B cell (primary cell): Measurements from ENCODE around the gene RPL22. TPM values are rescaled to one million over a fixed set of nuclear protein-coding genes. Genes with fewer than 3 reads are reported as not detected.

Experiments
- ATAC-seq: fragments of 200-7000 bp; cut with Tn5 transposase; one replicate; pipeline ENCODE4 v1.10.0; 2021; ENCODE audit warnings: low read depth, mild to moderate bottlenecking, moderate number of reproducible peaks, moderate library complexity
- CTCF ChIA-PET: fragments of 350-600 bp; sonication (Branson Sonifier 250); formaldehyde crosslinking; loops from one replicate; lab custom pipeline; 2021; ENCODE audit warnings: antibody characterized with exemption, inconsistent platforms; lab: Charles Lee
- POLR2A ChIA-PET: fragments of 350-600 bp; sonication (Branson Sonifier 250); formaldehyde crosslinking; loops from one replicate; lab custom pipeline; 2021; ENCODE audit warnings: antibody characterized with exemption; lab: Charles Lee
- DNase-seq: peaks from one replicate; pipeline ENCODE4 v3.0.0; 2013
- H2AFZ ChIP-seq: 2 replicates; pipeline ENCODE4 v1.6.1; 2012; ENCODE audit warnings: mild to moderate bottlenecking, low read depth, low read length; ENCODE audit not compliant: insufficient read depth, poor library complexity, severe bottlenecking
- H3K27ac ChIP-seq, 2 donors: 1 replicate in 1 of 2; 2 replicates in 1 of 2; pipeline ENCODE4 v1.5.1; 2012 to 2013; ENCODE audit warnings: low read length in 2 of 2, mild to moderate bottlenecking in 2 of 2, moderate library complexity in 1 of 2
- H3K27me3 ChIP-seq, 4 experiments: fragments of 200-600 bp in 1 of 4; sonication (generic) in 1 of 4; replicated peaks in 1 of 4; 1 replicate in 2 of 4; 2 replicates in 2 of 4; pipeline versions ENCODE4 v1.6.1 to v1.7.0; 2013 to 2016; ENCODE audit warnings: low read length in 3 of 4, mild to moderate bottlenecking in 2 of 4, mixed read lengths in 1 of 4, moderate library complexity in 1 of 4; ENCODE audit not compliant: insufficient read depth in 4 of 4, control insufficient read depth in 3 of 4; ENCODE audit errors: control extremely low read depth in 1 of 4
- H3K36me3 ChIP-seq, 2 experiments: replicated peaks in 1 of 2; 1 replicate in 1 of 2; 2 replicates in 1 of 2; pipeline versions ENCODE4 v1.6.1 to v1.7.1; 2013; ENCODE audit warnings: low read length in 1 of 2; ENCODE audit not compliant: insufficient read depth in 2 of 2, control insufficient read depth in 1 of 2; ENCODE audit errors: control extremely low read depth in 1 of 2, extremely low read depth in 1 of 2
- H3K4me1 ChIP-seq, 2 donors: fragments of 200-600 bp in 1 of 2; sonication (generic) in 1 of 2; 1 replicate in 1 of 2; 2 replicates in 1 of 2; pipeline versions ENCODE4 v1.5.1 to v1.6.1; 2013 to 2017; ENCODE audit warnings: low read length in 2 of 2; ENCODE audit not compliant: control insufficient read depth in 2 of 2, insufficient read depth in 2 of 2
- H3K4me2 ChIP-seq: replicated peaks from 2 replicates; pipeline ENCODE3; 2012; ENCODE audit warnings: mild to moderate bottlenecking, low read depth, low read length; ENCODE audit not compliant: poor library complexity, severe bottlenecking
- H3K4me3 ChIP-seq, 5 experiments: fragments of 200-600 bp in 1 of 5; sonication (generic) in 1 of 5; 1 replicate in 3 of 5; 2 replicates in 2 of 5; pipeline versions ENCODE4 v1.5.1 to v1.7.0; 2011 to 2016; ENCODE audit warnings: low read length in 4 of 5, mild to moderate bottlenecking in 4 of 5, low read depth in 2 of 5, control low read depth in 1 of 5, moderate library complexity in 1 of 5; ENCODE audit not compliant: insufficient read depth in 1 of 5; ENCODE audit errors: control extremely low read depth in 1 of 5, extremely low read depth in 1 of 5
- H3K79me2 ChIP-seq: fragments of 200-600 bp; sonication (generic); one replicate; pipeline ENCODE4 v1.6.0; 2016; ENCODE audit warnings: low read length; ENCODE audit not compliant: control insufficient read depth, insufficient read depth
- H3K9ac ChIP-seq: fragments of 200-600 bp; sonication (generic); 2 replicates; pipeline ENCODE4 v1.6.1; 2017; ENCODE audit warnings: mild to moderate bottlenecking, low read length, moderate library complexity
- H3K9me3 ChIP-seq, 3 donors: one replicate each; pipeline versions ENCODE4 v1.6.1 to v1.7.1; 2013; ENCODE audit warnings: low read length in 2 of 3; ENCODE audit not compliant: control insufficient read depth in 2 of 3, insufficient read depth in 1 of 3; ENCODE audit errors: control extremely low read depth in 1 of 3
- H4K20me1 ChIP-seq: 2 replicates; pipeline ENCODE4 v1.6.0; 2012; ENCODE audit warnings: mild to moderate bottlenecking, low read length; ENCODE audit not compliant: insufficient read depth, control insufficient read depth, poor library complexity, severe bottlenecking
- H3K27ac Mint-ChIP-seq: one replicate; pipeline ENCODE4 v1.8.0; 2021; ENCODE audit warnings: mixed read lengths
- H3K27me3 Mint-ChIP-seq: one replicate; pipeline ENCODE4 v1.8.0; 2021; ENCODE audit warnings: mixed read lengths
- H3K4me1 Mint-ChIP-seq: one replicate; pipeline ENCODE4 v1.8.0; 2021; ENCODE audit warnings: mixed read lengths
- H3K4me3 Mint-ChIP-seq: one replicate; pipeline ENCODE4 v1.8.0; 2021; ENCODE audit warnings: mixed read lengths
- H3K9me3 Mint-ChIP-seq: one replicate; pipeline ENCODE4 v1.8.0; 2022; ENCODE audit warnings: mixed read lengths; ENCODE audit not compliant: insufficient read depth
- CTCF ChIP-seq: fragments of 200-600 bp; IDR thresholded peaks from one replicate; pipeline ENCODE4 v1.8.0; 2022; ENCODE audit warnings: antibody characterized with exemption, mild to moderate bottlenecking
- EZH2 ChIP-seq: IDR thresholded peaks from 2 replicates; pipeline ENCODE4 v1.6.1; 2012; ENCODE audit warnings: borderline replicate concordance, low read depth, mild to moderate bottlenecking, moderate library complexity, low read length; ENCODE audit not compliant: insufficient read depth, poor library complexity, severe bottlenecking
- WGBS: methylation state at CpG from one replicate; pipeline ENCODE4 v1.1.5; 2013; ENCODE audit warnings: missing lambda C conversion rate; ENCODE audit not compliant: insufficient coverage; 5-methylcytosine and 5-hydroxymethylcytosine counted together
- intact Hi-C: fragments of 100-400 bp; cut with micrococcal nuclease; formaldehyde crosslinking; loops from one replicate; pipeline ENCODE4 v1.10.0; 2022
- polyA plus RNA-seq: library from polyadenylated mRNA; depleted of rRNA; stranded (reverse); fragments of >200 nt; gene quantifications from 2 replicates; pipeline ENCODE4 v1.2.3, GENCODE V29; 2012
- total RNA-seq, 2 donors: library from RNA; stranded (reverse); fragments of 120-200 nt in 1 of 2; gene quantifications; 1 replicate in 1 of 2; 2 replicates in 1 of 2; pipeline versions ENCODE4 v1.2.3 to v1.2.4, GENCODE V29; 2013 to 2022

RPL22 gene
- total and polyA plus RNA-seq, 2 donors (not counting 1 experiment from before 2014, with no cell fraction given), result 70.9 to 471 TPM

DNA sequence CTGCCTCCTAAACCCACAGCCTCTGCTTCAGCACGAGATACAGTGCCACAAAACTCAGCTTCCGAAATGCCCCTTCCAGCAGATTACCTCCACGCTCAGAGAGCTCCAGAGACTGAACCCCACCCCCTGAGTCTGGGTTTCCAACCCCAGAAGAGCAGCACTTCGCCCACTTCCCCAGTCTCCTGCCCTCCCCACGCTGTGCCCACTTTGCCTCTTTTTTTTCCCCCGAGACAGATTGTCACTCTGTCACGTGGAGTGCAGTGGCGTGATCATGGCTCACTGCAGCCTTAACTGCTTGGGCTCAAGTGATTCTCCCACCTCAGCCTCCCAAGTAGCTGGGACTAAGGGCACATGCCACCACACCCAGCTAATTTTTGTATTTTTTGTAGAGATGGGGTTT, 26.3 kb upstream of the RPL22 start:
- Histone ChIP-seq H3K36me3 (peaks cover 9 to 48% of the 10 kb centered on the region in 2 experiments), H3K9ac (no peak overlapping the region), H3K4me2 (no peak overlapping the region), H3K4me1 (no peaks in the 10 kb centered on the region), H3K27me3 (no peaks in the 10 kb centered on the region), H3K27ac (no peak overlapping the region), H4K20me1 (peaks cover 17% of the 10 kb centered on the region), H3K4me3 (no peak overlapping the region), H3K9me3 (no peaks in the 10 kb centered on the region), H2AFZ (no peak overlapping the region), H3K79me2 (peaks cover 4% of the 10 kb centered on the region)
- Mint-ChIP-seq H3K9me3 (no peaks in the 10 kb centered on the region), H3K4me3 (no peak overlapping the region), H3K4me1 (no peaks in the 10 kb centered on the region), H3K27me3 (no peaks in the 10 kb centered on the region), H3K27ac (no peak overlapping the region)
- intact Hi-C loops, result no loop called here
- POLR2A ChIA-PET, result no interaction called here
- DNase-seq, result no peak
- CTCF ChIA-PET, result interaction anchor here (1.1 kb wide), 1 partner anchor 21 kb away, joined by 3 read pairs; no protein-coding TSS in a partner anchor
- WGBS, result 93% methylated on average over 6 of the region's 8 CpGs
- TF ChIP-seq EZH2 (no peak), CTCF (no peak)
- ATAC-seq, result no peak

- Mint-ChIP-seq H3K27me3 (no peaks in the 10 kb centered on the region), H3K9me3 (no peaks in the 10 kb centered on the region), H3K4me3 (no peak overlapping the region), H3K4me1 (no peaks in the 10 kb centered on the region), H3K27ac (no peak overlapping the region)
- H3K27me3 ChIP-seq, result no peaks in the 10 kb centered on the region
- H3K4me2 ChIP-seq, result no peak overlapping the region
- DNase-seq, result no peak
- H2AFZ ChIP-seq, result no peak overlapping the region
- ChIA-PET CTCF (no interaction called here), POLR2A (no interaction called here)
- TF ChIP-seq CTCF, result no peak
- no peak for TF ChIP-seq EZH2
- H3K9me3 ChIP-seq, result no peaks in the 10 kb centered on the region
- peaks cover 17% of the 10 kb centered on the region for H4K20me1 ChIP-seq
- H3K79me2 ChIP-seq, result peaks cover 4% of the 10 kb centered on the region
- intact Hi-C loops, result no loop called here
- H3K27ac ChIP-seq, result no peak overlapping the region
- H3K36me3 ChIP-seq, result peaks cover 9 to 46% of the 10 kb centered on the region in 2 experiments
- no peak overlapping the region for H3K9ac ChIP-seq
- H3K4me3 ChIP-seq, result no peak overlapping the region
- ATAC-seq, result no peak
- H3K4me1 ChIP-seq, result no peaks in the 10 kb centered on the region
- WGBS, result 95% methylated on average over 15 of the region's 15 CpGs
Observed at GRCh38 chr1:6224718-6225117, 25.3 kb upstream of the RPL22 start.
